ENCODE measurements around the gene CCDC86. TPM values are rescaled to one million over a fixed set of nuclear protein-coding genes. Genes with fewer than 3 reads are reported as not detected.

CCDC86 gene
- total RNA-seq, 4 donors from 2014 or later, result 7.4 to 23.0 (median 8.3) TPM

- H3K4me3 ChIP-seq, result no peak within 1 kb of the TSS
- intact Hi-C loops (cut with DNase I; ENCODE audit: low total_unique reads), result no loop called here
- no peaks in the 10 kb centered on the region for H3K36me3 ChIP-seq
- no peaks in the 10 kb centered on the region for H3K4me1 ChIP-seq
- no peaks in the 10 kb centered on the region for H3K9me3 ChIP-seq
- H3K27ac ChIP-seq, result no peak within 1 kb of the TSS
- H3K27me3 ChIP-seq, result no peaks in the 10 kb centered on the region
- DNase-seq, result no peak
- TF ChIP-seq POLR2A (IDR thresholded peaks at IDR 0.05), result no peak
- TF ChIP-seq, protein P1, sequence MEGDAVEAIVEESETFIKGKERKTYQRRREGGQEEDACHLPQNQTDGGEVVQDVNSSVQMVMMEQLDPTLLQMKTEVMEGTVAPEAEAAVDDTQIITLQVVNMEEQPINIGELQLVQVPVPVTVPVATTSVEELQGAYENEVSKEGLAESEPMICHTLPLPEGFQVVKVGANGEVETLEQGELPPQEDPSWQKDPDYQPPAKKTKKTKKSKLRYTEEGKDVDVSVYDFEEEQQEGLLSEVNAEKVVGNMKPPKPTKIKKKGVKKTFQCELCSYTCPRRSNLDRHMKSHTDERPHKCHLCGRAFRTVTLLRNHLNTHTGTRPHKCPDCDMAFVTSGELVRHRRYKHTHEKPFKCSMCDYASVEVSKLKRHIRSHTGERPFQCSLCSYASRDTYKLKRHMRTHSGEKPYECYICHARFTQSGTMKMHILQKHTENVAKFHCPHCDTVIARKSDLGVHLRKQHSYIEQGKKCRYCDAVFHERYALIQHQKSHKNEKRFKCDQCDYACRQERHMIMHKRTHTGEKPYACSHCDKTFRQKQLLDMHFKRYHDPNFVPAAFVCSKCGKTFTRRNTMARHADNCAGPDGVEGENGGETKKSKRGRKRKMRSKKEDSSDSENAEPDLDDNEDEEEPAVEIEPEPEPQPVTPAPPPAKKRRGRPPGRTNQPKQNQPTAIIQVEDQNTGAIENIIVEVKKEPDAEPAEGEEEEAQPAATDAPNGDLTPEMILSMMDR (IDR thresholded peaks at IDR 0.05), result no peak
Measured at GRCh38 chr11:60866911-60867870, 25.3 kb downstream of the CCDC86 start, which contains the start of gene ZP1. Gene ZP1, plus strand, starts transcription at chr11:60867542. Its CDS starts 20 bp downstream, at chr11:60867562.

GRCh38 chr11:60867871-60868681 lies 26.2 kb downstream of the CCDC86 start:
- no peak for TF ChIP-seq POLR2A (IDR thresholded peaks at IDR 0.05)
- TF ChIP-seq, protein P1 (IDR thresholded peaks at IDR 0.05), result no peak
- H3K9me3 ChIP-seq, result no peaks in the 10 kb centered on the region
- H3K4me3 ChIP-seq, result no peak overlapping the region
- H3K27me3 ChIP-seq, result no peaks in the 10 kb centered on the region
- no peaks in the 10 kb centered on the region for H3K36me3 ChIP-seq
- no peak for DNase-seq
- intact Hi-C loops (cut with DNase I; ENCODE audit: low total_unique reads), result no loop called here
- H3K4me1 ChIP-seq, result no peaks in the 10 kb centered on the region
- H3K27ac ChIP-seq, result no peak overlapping the region

- Histone ChIP-seq H3K4me3 (no peak overlapping the region), H3K9me3 (no peaks in the 10 kb centered on the region), H3K27ac (no peak overlapping the region), H3K4me1 (no peaks in the 10 kb centered on the region), H3K36me3 (no peaks in the 10 kb centered on the region), H3K27me3 (no peaks in the 10 kb centered on the region)
- no peak for TF ChIP-seq POLR2A (IDR thresholded peaks at IDR 0.05)
- TF ChIP-seq, protein P1 (IDR thresholded peaks at IDR 0.05), result no peak
- intact Hi-C loops (cut with DNase I; ENCODE audit: low total_unique reads), result no loop called here
- no peak for DNase-seq
Measured at GRCh38 chr11:60868682-60869450, 27.0 kb downstream of the CCDC86 start.

DNA sequence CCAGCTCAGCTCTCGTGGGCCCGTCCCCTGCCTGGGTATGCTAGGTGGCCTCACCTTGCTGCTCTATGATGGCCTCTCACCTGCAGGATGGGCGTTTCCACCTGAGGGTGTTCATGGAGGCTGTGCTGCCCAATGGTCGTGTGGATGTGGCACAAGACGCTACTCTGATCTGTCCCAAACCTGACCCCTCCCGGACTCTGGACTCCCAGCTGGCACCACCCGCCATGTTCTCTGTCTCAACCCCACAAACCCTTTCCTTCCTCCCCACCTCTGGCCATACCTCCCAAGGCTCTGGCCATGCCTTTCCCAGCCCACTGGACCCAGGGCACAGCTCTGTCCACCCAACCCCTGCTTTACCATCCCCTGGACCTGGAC lies 27.5 kb downstream of the CCDC86 start:
- H3K4me3 ChIP-seq, result no peak overlapping the region
- no peaks in the 10 kb centered on the region for H3K4me1 ChIP-seq
- H3K36me3 ChIP-seq, result no peaks in the 10 kb centered on the region
- DNase-seq, result no peak
- H3K27ac ChIP-seq, result no peak overlapping the region
- H3K27me3 ChIP-seq, result no peaks in the 10 kb centered on the region
- intact Hi-C loops (cut with DNase I; ENCODE audit: low total_unique reads), result no loop called here
- TF ChIP-seq POLR2A (IDR thresholded peaks at IDR 0.05), result no peak
- TF ChIP-seq, protein P1 (IDR thresholded peaks at IDR 0.05), result no peak
- H3K9me3 ChIP-seq, result no peaks in the 10 kb centered on the region

Measured in uterus (tissue), 4 donors.